Measurements from ENCODE around the gene BIRC2. TPM values are rescaled to one million over a fixed set of nuclear protein-coding genes. Genes with fewer than 3 reads are reported as not detected.

Gene BIRC2
- 10.6 TPM for polyA plus RNA-seq (2012; ENCODE audit: insufficient read length, low read depth)

- TF ChIP-seq POLR2AphosphoS5 (IDR thresholded peaks at IDR 0.05; ENCODE audit: low read depth, low read length) (peak; percentile 79), REST (IDR thresholded peaks at IDR 0.05; ENCODE audit: insufficient read depth in 1 of 2, low read depth in 2 of 2, low read length in 2 of 2) (0 out of 4 replicates have a peak, but pooled peaks of 1 of the 2 experiments have one; percentile 10), FOXP2 (optimal IDR thresholded peaks at IDR 0.05; ENCODE audit: borderline replicate concordance, extremely low read depth, extremely low read length, insufficient read depth) (peak; percentile 96), TAF1 (IDR thresholded peaks at IDR 0.05; ENCODE audit: borderline replicate concordance, insufficient read depth, low read length) (0 out of 2 replicates have a peak, but pooled peaks have one; percentile 29), SIN3A (IDR thresholded peaks at IDR 0.05; ENCODE audit: borderline replicate concordance, insufficient read depth, low read length) (no peak)
Measured at GRCh38 chr11:102346748-102347461, at the start of gene BIRC2. Gene BIRC2, plus strand, starts transcription at chr11:102347214. Its CDS starts 2,641 bp downstream, at chr11:102349855.

GRCh38 chr11:102302241-102302640 lies 44.8 kb upstream of the BIRC2 start:
- TF ChIP-seq FOXP2 (optimal IDR thresholded peaks at IDR 0.05; ENCODE audit: borderline replicate concordance, extremely low read depth, extremely low read length, insufficient read depth), result no peak

GRCh38 chr11:102304686-102305085 lies 42.3 kb upstream of the BIRC2 start:
- TF ChIP-seq FOXP2 (optimal IDR thresholded peaks at IDR 0.05; ENCODE audit: borderline replicate concordance, extremely low read depth, extremely low read length, insufficient read depth), result no peak
- TF ChIP-seq POLR2AphosphoS5 (IDR thresholded peaks at IDR 0.05; ENCODE audit: low read depth, low read length), result no peak
- TF ChIP-seq REST (IDR thresholded peaks at IDR 0.05; ENCODE audit: insufficient read depth in 1 of 2, low read depth in 2 of 2, low read length in 2 of 2), result no peak
- no peak for TF ChIP-seq TAF1 (IDR thresholded peaks at IDR 0.05; ENCODE audit: borderline replicate concordance, insufficient read depth, low read length)
- no peak for TF ChIP-seq SIN3A (IDR thresholded peaks at IDR 0.05; ENCODE audit: borderline replicate concordance, insufficient read depth, low read length)

DNA sequence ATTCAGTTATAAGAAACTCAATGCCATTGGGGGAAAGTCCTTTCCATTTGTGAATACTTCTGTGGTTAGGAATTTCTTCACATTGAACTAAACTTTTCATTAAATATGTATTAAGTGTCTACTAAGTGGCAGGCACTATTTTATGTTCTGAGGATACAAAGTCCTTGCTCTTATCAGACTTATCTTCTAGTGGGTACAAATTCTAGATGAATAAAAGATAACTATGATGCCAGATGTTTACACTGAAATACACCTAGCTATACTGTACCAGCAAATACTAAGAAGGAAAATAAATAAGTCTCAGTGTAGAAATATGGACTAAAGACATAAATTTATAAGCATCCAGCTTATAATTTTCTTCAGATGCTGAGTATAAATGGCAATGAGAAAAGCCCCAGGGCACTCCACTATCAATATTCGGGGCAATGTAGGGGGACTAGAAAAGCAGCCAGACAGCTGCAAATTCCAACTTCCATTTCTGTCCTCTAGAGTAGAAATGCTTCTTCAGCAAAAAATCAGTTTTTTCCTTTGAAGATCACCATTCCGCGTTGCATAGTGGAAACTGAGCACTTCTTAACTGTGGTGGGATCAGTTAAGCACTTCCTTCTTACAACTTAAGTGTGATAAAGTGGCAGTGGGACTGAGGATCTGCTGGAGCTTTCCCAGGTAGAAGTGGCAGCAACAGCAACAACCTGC lies 41.5 kb upstream of the BIRC2 start:
- TF ChIP-seq REST (IDR thresholded peaks at IDR 0.05; ENCODE audit: insufficient read depth in 1 of 2, low read depth in 2 of 2, low read length in 2 of 2) (no peak), FOXP2 (optimal IDR thresholded peaks at IDR 0.05; ENCODE audit: borderline replicate concordance, extremely low read depth, extremely low read length, insufficient read depth) (no peak), POLR2AphosphoS5 (IDR thresholded peaks at IDR 0.05; ENCODE audit: low read depth, low read length) (no peak), SIN3A (IDR thresholded peaks at IDR 0.05; ENCODE audit: borderline replicate concordance, insufficient read depth, low read length) (no peak)

- no peak for TF ChIP-seq REST (IDR thresholded peaks at IDR 0.05; ENCODE audit: insufficient read depth in 1 of 2, low read depth in 2 of 2, low read length in 2 of 2)
- no peak for TF ChIP-seq FOXP2 (optimal IDR thresholded peaks at IDR 0.05; ENCODE audit: borderline replicate concordance, extremely low read depth, extremely low read length, insufficient read depth)
- no peak for TF ChIP-seq SIN3A (IDR thresholded peaks at IDR 0.05; ENCODE audit: borderline replicate concordance, insufficient read depth, low read length)
- no peak for TF ChIP-seq POLR2AphosphoS5 (IDR thresholded peaks at IDR 0.05; ENCODE audit: low read depth, low read length)
Measured at GRCh38 chr11:102306048-102306597, 40.9 kb upstream of the BIRC2 start.
